A673 (cell line): ENCODE data around the gene GIMAP1.

ENCODE experiments used
- EZH2 ChIP-seq: fragments of 200-600 bp; sonication (generic); IDR thresholded peaks from 2 replicates; pipeline ENCODE4 v1.6.1; 2017; ENCODE audit warnings: borderline replicate concordance, low read depth, mild to moderate bottlenecking, mixed read lengths, antibody characterized with exemption, low read length; ENCODE audit not compliant: poor library complexity, severe bottlenecking
- TF ChIP-seq, protein P1 (sequence below): fragments of 300-800, 200-600 bp; sonication (generic); conservative IDR thresholded peaks from 2 replicates; pipeline ENCODE4 v1.5.1; 2017; ENCODE audit warnings: low read depth, mild to moderate bottlenecking, antibody characterized with exemption, low read length, moderate library complexity, mixed read lengths

DNA sequence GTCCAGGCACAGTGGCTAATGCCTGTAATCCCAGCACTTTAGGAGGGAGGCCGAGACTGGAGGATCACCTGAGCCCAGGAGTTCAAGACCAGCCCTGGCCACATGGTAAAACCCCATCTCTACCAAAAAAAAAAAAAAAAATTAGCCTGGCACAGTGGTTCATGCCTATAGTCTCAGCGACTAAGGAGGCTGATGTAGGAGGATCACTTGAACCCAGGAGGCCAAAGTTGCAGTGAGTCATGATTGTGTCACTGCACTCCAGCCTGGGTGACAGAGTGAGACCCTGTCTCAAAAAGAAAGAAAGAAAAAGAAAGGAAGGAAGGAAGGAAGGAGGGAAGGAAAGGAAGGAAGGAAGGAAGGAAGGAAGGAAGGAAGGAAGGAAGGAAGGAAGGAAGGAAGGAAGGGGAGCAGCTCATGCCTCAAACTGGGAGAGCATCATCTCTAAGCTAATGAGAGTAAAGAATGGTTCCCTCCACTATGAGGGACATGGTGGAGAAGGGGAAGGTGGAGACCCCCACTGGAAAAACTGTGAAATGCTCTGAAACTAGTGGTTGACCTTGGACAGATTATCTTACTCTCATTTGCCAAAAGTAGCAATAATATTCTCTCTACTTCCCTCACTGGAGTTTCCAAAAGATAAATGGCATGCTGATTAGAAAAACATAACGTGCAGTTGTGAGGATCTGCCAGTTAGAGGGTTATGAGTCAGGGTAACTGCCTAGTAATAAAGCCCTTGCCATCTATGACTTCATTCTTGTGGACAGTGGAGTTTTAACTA, 37.6 kb downstream of the GIMAP1 start:
- TF ChIP-seq, protein P1, sequence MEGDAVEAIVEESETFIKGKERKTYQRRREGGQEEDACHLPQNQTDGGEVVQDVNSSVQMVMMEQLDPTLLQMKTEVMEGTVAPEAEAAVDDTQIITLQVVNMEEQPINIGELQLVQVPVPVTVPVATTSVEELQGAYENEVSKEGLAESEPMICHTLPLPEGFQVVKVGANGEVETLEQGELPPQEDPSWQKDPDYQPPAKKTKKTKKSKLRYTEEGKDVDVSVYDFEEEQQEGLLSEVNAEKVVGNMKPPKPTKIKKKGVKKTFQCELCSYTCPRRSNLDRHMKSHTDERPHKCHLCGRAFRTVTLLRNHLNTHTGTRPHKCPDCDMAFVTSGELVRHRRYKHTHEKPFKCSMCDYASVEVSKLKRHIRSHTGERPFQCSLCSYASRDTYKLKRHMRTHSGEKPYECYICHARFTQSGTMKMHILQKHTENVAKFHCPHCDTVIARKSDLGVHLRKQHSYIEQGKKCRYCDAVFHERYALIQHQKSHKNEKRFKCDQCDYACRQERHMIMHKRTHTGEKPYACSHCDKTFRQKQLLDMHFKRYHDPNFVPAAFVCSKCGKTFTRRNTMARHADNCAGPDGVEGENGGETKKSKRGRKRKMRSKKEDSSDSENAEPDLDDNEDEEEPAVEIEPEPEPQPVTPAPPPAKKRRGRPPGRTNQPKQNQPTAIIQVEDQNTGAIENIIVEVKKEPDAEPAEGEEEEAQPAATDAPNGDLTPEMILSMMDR = peak; percentile 60
- TF ChIP-seq EZH2 = no peak
